Measurements from ENCODE around the gene NAB1.

The NAB1 gene

DNA sequence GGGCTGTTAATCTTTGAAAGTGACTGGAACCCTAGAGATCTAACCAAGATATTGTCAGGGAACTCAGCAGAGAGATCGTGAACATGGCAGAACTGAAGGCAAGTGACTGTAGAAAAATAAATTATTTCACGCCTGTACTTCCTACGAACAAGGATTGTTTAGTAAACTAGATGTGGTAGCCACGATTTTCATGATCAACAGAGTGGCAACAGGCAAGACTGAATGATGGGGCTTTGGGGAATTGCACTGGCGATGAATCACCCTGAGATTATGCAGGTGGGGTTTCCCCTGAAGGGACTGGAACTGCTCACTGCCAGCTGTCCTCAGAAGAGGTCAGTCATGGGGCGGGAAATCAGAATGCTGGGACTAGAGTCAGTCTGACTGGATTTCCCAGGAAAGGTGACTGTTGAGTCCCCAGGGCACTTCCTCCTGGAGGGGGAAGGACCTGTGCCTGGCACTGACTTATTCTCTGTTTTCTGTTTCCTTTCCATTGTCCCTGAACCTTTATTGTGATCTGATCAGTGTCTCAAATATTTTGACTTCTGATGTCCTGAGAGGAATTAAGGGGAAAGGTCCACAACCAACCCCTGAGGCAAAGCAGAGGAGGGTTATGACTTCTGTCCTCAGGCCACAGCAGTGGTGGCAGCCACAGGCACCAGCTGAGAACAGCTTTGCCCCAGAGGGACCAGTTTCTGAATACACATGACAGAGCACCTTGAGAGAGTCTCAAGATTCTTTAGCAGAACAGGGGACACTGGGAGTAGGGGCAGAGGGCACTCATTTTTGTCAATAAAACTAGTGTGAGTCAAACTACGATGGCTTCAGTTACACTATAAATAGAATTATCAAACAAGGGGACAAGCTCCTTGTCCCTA is 70.0 kb downstream of the NAB1 start:
- DNase-seq, result peak; percentile 37
- Histone ChIP-seq H3K36me3 (no peaks in the 10 kb centered on the region), H3K9me3 (ENCODE audit: severe bottlenecking) (peaks cover 6% of the 10 kb centered on the region), H3K27ac (no peak overlapping the region), H3K27me3 (ENCODE audit: insufficient read depth, low read depth, severe bottlenecking) (no peaks in the 10 kb centered on the region), H3K4me3 (ENCODE audit: low read depth, low read length) (no peak overlapping the region)
- TF ChIP-seq, protein P1, sequence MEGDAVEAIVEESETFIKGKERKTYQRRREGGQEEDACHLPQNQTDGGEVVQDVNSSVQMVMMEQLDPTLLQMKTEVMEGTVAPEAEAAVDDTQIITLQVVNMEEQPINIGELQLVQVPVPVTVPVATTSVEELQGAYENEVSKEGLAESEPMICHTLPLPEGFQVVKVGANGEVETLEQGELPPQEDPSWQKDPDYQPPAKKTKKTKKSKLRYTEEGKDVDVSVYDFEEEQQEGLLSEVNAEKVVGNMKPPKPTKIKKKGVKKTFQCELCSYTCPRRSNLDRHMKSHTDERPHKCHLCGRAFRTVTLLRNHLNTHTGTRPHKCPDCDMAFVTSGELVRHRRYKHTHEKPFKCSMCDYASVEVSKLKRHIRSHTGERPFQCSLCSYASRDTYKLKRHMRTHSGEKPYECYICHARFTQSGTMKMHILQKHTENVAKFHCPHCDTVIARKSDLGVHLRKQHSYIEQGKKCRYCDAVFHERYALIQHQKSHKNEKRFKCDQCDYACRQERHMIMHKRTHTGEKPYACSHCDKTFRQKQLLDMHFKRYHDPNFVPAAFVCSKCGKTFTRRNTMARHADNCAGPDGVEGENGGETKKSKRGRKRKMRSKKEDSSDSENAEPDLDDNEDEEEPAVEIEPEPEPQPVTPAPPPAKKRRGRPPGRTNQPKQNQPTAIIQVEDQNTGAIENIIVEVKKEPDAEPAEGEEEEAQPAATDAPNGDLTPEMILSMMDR (IDR thresholded peaks at IDR 0.05; ENCODE audit: low read depth, low read length), result no peak

DNA sequence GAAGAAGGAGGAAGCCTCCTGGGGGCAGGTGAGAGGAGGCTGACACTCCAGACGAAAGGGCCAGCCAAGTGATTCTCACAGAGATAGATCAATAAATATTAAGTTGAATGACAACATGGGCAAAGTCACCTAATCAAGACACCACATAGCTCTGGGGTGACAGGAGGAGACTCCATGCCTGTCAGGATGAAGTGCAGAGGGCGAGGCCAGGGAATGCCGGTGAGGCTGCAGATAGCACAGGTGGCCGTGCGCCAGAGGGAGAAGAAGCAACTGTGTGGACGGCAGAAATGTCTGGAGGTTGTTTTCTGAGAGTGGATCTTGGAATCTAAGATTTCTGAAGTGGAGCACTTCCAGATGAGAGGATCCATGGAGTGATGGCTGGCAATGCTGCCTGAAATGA is 71.4 kb downstream of the NAB1 start:
- TF ChIP-seq, protein P1 (IDR thresholded peaks at IDR 0.05; ENCODE audit: low read depth, low read length), result no peak
- no peak for DNase-seq
- Histone ChIP-seq H3K9me3 (ENCODE audit: severe bottlenecking) (peaks cover 6% of the 10 kb centered on the region), H3K27me3 (ENCODE audit: insufficient read depth, low read depth, severe bottlenecking) (no peaks in the 10 kb centered on the region), H3K4me3 (ENCODE audit: low read depth, low read length) (no peak overlapping the region), H3K27ac (no peak overlapping the region), H3K36me3 (no peaks in the 10 kb centered on the region)

DNA sequence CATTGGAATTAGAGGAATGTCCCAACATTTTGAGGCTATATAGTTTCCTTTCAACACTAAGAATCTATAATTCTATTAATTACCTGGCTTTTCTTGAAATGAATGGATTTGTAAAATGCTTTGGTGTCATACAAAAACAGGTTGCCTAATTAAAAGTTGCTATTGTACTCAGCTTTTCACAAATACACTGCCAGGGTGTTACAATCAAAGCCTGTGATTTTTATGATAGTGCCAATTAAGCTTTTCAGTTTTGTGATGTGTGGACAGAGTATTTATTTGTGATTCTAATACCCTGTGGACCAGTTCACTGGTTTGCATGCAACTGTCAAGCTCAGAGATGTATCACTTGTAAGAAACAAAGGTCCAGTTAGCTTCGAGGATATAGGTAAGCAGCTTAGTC is 71.8 kb downstream of the NAB1 start:
- TF ChIP-seq, protein P1 (IDR thresholded peaks at IDR 0.05; ENCODE audit: low read depth, low read length), result no peak

DNA sequence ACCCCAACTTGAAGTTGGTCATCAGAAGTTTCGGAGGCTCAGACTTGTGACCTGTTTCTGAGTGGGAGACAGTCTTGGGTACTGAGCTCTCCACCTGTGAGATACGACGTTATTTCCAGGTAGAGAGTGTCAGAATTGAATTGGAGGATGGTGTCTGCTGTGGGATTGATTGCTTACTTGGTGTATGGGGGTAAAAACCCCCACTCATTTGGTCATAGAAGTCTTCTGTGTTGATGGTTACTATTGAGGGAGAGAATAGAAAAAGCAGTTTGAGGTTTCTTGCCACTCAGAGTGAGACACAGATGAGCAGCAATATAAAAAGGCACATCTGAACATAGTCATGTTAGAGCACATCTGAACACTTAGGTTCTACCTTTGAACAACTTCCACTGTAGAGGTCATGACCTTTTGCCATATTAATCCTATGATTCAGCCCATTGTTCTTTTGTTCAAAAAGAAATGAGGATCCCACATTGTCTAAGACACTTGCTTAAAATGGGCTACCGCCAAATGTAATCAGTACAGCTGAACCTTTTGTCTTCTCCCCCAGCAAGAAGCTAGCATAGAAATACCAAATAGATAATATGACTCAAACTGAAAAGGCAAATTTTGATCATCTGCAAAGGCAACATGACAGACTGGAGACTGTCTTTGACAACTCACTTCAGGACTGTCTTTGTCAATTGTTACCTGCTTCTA is 73.3 kb downstream of the NAB1 start:
- no peak overlapping the region for H3K27ac ChIP-seq
- no peak overlapping the region for H3K4me3 ChIP-seq (ENCODE audit: low read depth, low read length)
- no peaks in the 10 kb centered on the region for H3K9me3 ChIP-seq (ENCODE audit: severe bottlenecking)
- no peaks in the 10 kb centered on the region for H3K27me3 ChIP-seq (ENCODE audit: insufficient read depth, low read depth, severe bottlenecking)
- TF ChIP-seq, protein P1 (IDR thresholded peaks at IDR 0.05; ENCODE audit: low read depth, low read length), result no peak
- H3K36me3 ChIP-seq, result no peaks in the 10 kb centered on the region
- DNase-seq, result no peak

More for the DNA sequence above, 71.8 kb downstream of the NAB1 start:
- Histone ChIP-seq H3K27me3 (ENCODE audit: insufficient read depth, low read depth, severe bottlenecking) (no peaks in the 10 kb centered on the region), H3K27ac (no peak overlapping the region), H3K9me3 (ENCODE audit: severe bottlenecking) (peaks cover 6% of the 10 kb centered on the region), H3K36me3 (no peaks in the 10 kb centered on the region), H3K4me3 (ENCODE audit: low read depth, low read length) (no peak overlapping the region)
- DNase-seq, result no peak

DNA sequence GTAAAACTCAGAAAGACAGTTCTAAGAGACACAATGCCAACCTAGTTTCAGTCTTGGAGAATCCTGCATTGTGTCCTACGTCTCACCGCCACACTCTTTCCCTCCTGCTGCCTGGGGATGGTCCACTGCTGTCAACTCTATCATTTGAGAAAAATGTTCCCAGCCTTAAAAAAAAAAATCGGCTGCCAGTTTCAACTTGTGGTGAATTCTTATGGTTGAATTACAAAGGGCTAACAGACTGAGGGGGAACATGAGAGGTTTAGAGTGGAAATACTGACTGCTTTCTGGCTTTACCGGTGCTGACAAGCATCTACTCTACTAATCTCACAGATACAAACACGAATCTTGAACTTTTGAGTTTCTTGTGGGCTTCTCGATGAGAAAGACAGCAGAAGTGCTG is 74.0 kb downstream of the NAB1 start:
- H3K4me3 ChIP-seq (ENCODE audit: low read depth, low read length), result no peak overlapping the region

More for the DNA sequence above, 74.0 kb downstream of the NAB1 start:
- H3K27ac ChIP-seq, result no peak overlapping the region
- H3K27me3 ChIP-seq (ENCODE audit: insufficient read depth, low read depth, severe bottlenecking), result no peaks in the 10 kb centered on the region
- TF ChIP-seq, protein P1 (IDR thresholded peaks at IDR 0.05; ENCODE audit: low read depth, low read length), result no peak
- no peaks in the 10 kb centered on the region for H3K36me3 ChIP-seq
- no peaks in the 10 kb centered on the region for H3K9me3 ChIP-seq (ENCODE audit: severe bottlenecking)
- no peak for DNase-seq

Measured in WERI-Rb-1 (cell line).